ENCODE results near the gene CNNM4. TPM values are rescaled to one million over a fixed set of nuclear protein-coding genes. Genes with fewer than 3 reads are reported as not detected.

The CNNM4 gene
- total RNA-seq, 1 experiment from 2014 or later: 14.0 TPM

- no peak for TF ChIP-seq NR3C1 (CRISPR knock-in tag; conservative IDR thresholded peaks at IDR 0.05; ENCODE audit: low read depth)
- no peak for TF ChIP-seq ZNF281 (CRISPR knock-in tag; IDR thresholded peaks at IDR 0.05)
These were observed 62.5 kb downstream of the CNNM4 start (continued) for GRCh38 chr2:96823198-96823597.

DNA sequence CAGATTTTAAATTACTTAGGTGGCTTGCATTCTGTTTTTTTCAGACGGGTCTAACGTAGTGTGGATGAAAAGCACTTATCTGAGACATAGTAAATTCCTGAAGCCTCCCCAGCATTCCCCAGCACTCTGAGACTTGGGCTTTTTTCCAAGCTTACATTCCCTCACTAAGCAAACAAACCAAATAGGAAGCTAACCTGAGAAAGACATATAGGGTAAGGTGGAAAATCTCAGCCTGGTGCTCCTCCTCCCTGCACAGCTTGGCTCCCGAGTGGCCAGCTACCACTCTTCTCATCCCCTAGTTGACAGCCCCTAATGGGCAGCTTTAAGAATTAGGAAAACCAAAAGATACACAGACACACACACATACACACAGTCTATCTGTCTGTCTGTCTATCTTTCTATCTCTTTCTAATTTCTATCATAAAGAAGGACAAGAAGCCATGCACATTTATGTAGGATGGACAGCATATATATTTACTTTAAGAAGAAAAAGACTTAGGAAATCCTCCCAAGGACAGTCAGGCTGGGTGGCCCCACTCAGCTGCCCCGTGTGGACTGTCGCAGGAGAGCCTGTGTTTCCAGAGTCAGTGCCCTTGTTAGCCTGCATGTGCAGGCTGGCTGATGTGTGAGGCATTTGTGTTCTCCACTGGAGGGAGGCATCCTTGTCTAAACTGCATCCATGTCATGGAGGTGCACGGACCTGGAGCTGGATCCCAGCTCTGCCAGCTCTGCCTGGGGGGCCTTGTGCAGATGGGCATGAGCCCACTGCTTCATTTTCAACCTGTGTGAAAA is 63.6 kb downstream of the CNNM4 start:
- Mint-ChIP-seq H3K4me3 (no peak overlapping the region), H3K36me3 (peaks cover 47% of the 10 kb centered on the region), H3K4me1 (peaks cover 19% of the 10 kb centered on the region), H3K9me3 (no peaks in the 10 kb centered on the region), H3K27me3 (ENCODE audit: low read depth) (no peaks in the 10 kb centered on the region), H3K27ac (peak overlapping the region; percentile 27)
- no peak for DNase-seq (ENCODE audit: low spot score)
- ChIA-PET POLR2A (no interaction called here), CTCF (interaction anchor here (1.4 kb wide), 1 partner anchor 35 kb away, joined by 3 read pairs; no protein-coding TSS in a partner anchor)
- TF ChIP-seq ZNF232 (CRISPR knock-in tag; IDR thresholded peaks at IDR 0.05) (no peak), RORB (CRISPR knock-in tag; IDR thresholded peaks at IDR 0.05) (no peak), TCF7 (CRISPR knock-in tag; IDR thresholded peaks at IDR 0.05; ENCODE audit: low read depth) (no peak)
- no peak for ATAC-seq

DNA sequence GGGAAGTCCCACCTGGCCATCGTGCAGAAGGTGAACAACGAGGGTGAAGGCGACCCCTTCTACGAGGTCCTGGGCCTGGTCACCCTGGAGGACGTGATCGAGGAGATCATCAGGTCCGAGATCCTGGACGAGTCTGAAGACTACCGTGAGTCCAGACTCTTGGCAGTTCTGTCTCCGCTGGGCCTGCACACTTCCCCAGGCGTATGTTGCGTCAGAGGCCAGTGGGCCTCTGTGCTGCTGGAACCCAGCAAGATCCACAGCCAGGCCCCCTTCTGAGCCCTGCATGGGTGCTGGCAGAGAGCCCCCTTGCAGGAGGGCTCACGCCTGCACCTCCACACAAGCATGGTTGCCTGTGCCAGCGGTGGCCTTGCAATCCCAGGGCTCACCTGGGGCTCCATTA is 64.4 kb downstream of the CNNM4 start:
- ATAC-seq: no peak
- no peaks in the 10 kb centered on the region for H3K9me3 Mint-ChIP-seq
- ChIA-PET CTCF (interaction anchor here (0.8 to 1.4 kb wide), 3 partner anchors 34 to 126 kb away, joined by 3 read pairs; no protein-coding TSS in a partner anchor), POLR2A (no interaction called here)
- peaks cover 11% of the 10 kb centered on the region for H3K4me1 Mint-ChIP-seq
- DNase-seq (ENCODE audit: low spot score): no peak
- H3K27ac Mint-ChIP-seq: no peak overlapping the region; the same call in 1 of the 2 replicates
- H3K4me3 Mint-ChIP-seq: no peak overlapping the region
- H3K27me3 Mint-ChIP-seq (ENCODE audit: low read depth): no peaks in the 10 kb centered on the region
- H3K36me3 Mint-ChIP-seq: peaks cover 48% of the 10 kb centered on the region
- TF ChIP-seq ZBTB21 (CRISPR knock-in tag; IDR thresholded peaks at IDR 0.05; ENCODE audit: borderline replicate concordance): no peak
- no peak for TF ChIP-seq ZNF138 (CRISPR knock-in tag; conservative IDR thresholded peaks at IDR 0.05)
- TF ChIP-seq FOXJ3 (CRISPR knock-in tag; IDR thresholded peaks at IDR 0.05; ENCODE audit: borderline replicate concordance): no peak
- TF ChIP-seq ESRRA (CRISPR knock-in tag; IDR thresholded peaks at IDR 0.05; ENCODE audit: borderline replicate concordance): no peak
- TF ChIP-seq, protein P1, sequence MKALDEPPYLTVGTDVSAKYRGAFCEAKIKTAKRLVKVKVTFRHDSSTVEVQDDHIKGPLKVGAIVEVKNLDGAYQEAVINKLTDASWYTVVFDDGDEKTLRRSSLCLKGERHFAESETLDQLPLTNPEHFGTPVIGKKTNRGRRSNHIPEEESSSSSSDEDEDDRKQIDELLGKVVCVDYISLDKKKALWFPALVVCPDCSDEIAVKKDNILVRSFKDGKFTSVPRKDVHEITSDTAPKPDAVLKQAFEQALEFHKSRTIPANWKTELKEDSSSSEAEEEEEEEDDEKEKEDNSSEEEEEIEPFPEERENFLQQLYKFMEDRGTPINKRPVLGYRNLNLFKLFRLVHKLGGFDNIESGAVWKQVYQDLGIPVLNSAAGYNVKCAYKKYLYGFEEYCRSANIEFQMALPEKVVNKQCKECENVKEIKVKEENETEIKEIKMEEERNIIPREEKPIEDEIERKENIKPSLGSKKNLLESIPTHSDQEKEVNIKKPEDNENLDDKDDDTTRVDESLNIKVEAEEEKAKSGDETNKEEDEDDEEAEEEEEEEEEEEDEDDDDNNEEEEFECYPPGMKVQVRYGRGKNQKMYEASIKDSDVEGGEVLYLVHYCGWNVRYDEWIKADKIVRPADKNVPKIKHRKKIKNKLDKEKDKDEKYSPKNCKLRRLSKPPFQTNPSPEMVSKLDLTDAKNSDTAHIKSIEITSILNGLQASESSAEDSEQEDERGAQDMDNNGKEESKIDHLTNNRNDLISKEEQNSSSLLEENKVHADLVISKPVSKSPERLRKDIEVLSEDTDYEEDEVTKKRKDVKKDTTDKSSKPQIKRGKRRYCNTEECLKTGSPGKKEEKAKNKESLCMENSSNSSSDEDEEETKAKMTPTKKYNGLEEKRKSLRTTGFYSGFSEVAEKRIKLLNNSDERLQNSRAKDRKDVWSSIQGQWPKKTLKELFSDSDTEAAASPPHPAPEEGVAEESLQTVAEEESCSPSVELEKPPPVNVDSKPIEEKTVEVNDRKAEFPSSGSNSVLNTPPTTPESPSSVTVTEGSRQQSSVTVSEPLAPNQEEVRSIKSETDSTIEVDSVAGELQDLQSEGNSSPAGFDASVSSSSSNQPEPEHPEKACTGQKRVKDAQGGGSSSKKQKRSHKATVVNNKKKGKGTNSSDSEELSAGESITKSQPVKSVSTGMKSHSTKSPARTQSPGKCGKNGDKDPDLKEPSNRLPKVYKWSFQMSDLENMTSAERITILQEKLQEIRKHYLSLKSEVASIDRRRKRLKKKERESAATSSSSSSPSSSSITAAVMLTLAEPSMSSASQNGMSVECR (CRISPR knock-in tag; IDR thresholded peaks at IDR 0.05; ENCODE audit: borderline replicate concordance): no peak
- TF ChIP-seq ZNF121 (CRISPR knock-in tag; IDR thresholded peaks at IDR 0.05): no peak
- no peak for TF ChIP-seq ZNF281 (CRISPR knock-in tag; IDR thresholded peaks at IDR 0.05)
- TF ChIP-seq TEAD4 (CRISPR knock-in tag; IDR thresholded peaks at IDR 0.05): no peak
- TF ChIP-seq, protein P2, sequence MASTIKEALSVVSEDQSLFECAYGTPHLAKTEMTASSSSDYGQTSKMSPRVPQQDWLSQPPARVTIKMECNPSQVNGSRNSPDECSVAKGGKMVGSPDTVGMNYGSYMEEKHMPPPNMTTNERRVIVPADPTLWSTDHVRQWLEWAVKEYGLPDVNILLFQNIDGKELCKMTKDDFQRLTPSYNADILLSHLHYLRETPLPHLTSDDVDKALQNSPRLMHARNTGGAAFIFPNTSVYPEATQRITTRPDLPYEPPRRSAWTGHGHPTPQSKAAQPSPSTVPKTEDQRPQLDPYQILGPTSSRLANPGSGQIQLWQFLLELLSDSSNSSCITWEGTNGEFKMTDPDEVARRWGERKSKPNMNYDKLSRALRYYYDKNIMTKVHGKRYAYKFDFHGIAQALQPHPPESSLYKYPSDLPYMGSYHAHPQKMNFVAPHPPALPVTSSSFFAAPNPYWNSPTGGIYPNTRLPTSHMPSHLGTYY (CRISPR knock-in tag; IDR thresholded peaks at IDR 0.05): no peak
- TF ChIP-seq, protein P3, sequence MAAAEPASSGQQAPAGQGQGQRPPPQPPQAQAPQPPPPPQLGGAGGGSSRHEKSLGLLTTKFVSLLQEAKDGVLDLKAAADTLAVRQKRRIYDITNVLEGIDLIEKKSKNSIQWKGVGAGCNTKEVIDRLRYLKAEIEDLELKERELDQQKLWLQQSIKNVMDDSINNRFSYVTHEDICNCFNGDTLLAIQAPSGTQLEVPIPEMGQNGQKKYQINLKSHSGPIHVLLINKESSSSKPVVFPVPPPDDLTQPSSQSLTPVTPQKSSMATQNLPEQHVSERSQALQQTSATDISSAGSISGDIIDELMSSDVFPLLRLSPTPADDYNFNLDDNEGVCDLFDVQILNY (CRISPR knock-in tag; IDR thresholded peaks at IDR 0.05): no peak
- no peak for TF ChIP-seq ZNF263 (CRISPR knock-in tag; IDR thresholded peaks at IDR 0.05; ENCODE audit: low read depth)
- TF ChIP-seq ZNF416 (CRISPR knock-in tag; IDR thresholded peaks at IDR 0.05): no peak
- TF ChIP-seq, protein P4, sequence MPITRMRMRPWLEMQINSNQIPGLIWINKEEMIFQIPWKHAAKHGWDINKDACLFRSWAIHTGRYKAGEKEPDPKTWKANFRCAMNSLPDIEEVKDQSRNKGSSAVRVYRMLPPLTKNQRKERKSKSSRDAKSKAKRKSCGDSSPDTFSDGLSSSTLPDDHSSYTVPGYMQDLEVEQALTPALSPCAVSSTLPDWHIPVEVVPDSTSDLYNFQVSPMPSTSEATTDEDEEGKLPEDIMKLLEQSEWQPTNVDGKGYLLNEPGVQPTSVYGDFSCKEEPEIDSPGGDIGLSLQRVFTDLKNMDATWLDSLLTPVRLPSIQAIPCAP (CRISPR knock-in tag; IDR thresholded peaks at IDR 0.05): no peak

Measured in WTC11 (cell line).